Head of caudate nucleus (tissue), 42 donors: ENCODE results near the gene BCL6.
A peak's percentile ranks its signal among the peaks of the same experiment; 100 is the strongest.

Source experiments
- DNase-seq, 42 donors: peaks; one replicate each; pipeline versions ENCODE4 v3.0.0 to v3.0.0-alpha.2; 2020 to 2021; ENCODE audit warnings: mixed read lengths in 7 of 42
- intact Hi-C: fragments of 100-400 bp; cut with DNase I; formaldehyde crosslinking; loops from one replicate; pipeline ENCODE4 v1.15.0; 2022

Gene BCL6

GRCh38 chr3:187745201-187746058 lies at the start of gene BCL6:
Gene BCL6 (minus strand): TSS chr3:187745468. CDS start chr3:187733693, 11,775 bp downstream.
- peak; percentile 84 to 97 (median 92) for DNase-seq

DNA sequence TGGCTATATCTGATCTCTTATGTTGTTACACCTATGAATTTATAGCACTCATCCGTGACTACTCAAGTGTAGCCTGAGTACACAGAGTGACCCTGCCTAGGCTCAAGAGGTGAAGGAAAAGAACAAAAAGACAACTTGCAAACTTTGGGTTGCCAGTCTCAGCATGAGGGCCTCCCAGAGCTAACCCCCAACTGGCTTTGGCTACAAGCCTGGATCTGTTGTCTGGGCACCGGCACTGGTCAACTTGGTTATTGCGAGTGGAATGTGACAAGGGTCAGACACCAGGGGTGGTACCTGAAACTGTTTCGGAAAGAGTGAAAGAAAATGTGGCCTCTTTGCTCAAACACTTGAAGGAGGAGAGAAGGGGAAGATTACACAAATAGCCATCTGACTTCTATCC lies 49.5 kb upstream of the BCL6 start:
- intact Hi-C loops: no loop called here
- DNase-seq: no peak

More at GRCh38 chr3:187745201-187746058, at the start of gene BCL6:
- intact Hi-C loops: loop anchor here (2.0 to 10.0 kb wide), 3 partner anchors 307 to 839 kb away; no protein-coding TSS in a partner anchor

DNA sequence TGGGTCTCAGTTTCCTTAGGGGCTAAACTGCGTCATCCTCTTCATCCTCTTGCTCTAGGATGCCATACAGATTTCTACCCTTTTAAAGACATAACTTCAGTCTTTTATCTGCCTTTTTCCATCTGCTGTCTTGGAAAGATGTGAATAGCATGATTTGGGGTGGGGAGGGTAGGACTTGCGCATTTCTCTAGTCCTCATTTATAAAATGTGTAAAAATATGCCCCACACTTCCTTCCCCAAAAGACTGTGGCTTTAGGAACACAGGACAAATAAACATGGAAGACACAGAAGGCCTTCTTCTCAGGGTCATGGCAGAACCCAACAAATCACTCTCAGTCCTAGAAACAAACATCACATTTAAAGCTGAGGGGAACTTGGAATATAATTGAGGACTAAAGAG lies 48.4 kb upstream of the BCL6 start:
- intact Hi-C loops: no loop called here
- no peak for DNase-seq

GRCh38 chr3:187792521-187792920 lies 47.3 kb upstream of the BCL6 start:
- DNase-seq: no peak
- intact Hi-C loops: no loop called here

DNA sequence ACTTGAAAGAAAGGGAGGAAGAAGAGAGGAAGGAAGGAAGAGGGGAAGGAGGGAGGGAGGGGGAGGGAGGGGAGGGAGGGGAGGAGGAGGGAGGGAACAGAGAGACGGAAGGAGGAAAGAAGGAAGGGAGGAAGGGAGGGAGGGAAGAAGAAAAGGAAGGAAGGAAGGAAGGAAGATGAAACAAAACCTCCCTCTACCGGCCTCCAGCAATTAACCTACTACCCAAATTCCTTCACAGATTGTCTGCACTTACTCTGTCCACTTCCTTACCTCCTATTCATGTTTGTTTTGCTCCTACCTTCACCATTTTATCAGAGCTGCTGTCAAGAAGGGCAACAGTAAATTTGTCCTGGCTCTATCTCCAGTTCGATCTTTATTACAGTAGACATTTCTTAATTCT lies 44.6 kb upstream of the BCL6 start:
- no peak for DNase-seq
- intact Hi-C loops: no loop called here

DNA sequence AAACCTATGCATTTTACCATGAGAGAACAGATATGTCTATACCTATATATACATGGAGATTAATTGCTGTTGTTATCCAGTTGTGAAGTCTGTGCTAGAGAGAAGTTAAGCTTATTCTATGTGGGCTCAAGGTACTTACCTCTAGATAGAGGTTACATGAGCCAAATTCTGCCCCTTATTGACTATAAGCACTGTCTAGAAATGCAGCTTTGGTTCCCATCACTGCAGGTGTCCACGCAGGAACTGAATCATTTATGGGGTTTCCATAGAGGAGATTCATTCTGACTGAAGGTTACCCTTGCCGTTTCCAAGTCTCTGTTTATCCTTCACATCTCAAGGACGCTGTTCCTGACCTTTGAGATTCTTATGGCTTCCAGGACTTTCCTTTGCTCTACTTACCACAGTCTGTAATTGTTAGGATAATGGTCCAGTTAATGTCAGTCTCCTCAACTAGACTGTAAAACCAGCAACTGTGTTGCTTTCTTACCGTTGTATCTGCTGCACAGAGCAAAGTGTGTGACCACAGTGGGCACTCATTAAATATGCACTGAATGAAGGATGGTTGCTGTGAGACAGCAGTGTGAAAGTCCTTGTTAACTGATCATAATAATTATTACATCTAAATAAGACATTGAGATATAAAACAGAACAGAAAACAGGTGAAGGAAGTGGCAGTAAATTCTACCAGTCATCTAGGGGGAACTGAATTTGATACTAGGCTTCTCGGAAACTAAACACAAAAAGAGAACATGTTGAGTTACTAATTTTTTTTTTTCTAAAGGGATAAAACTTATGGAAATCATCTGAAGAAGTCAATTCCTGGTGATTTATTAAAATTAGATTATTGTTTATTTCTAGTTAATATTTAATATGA lies 44.0 kb upstream of the BCL6 start:
- intact Hi-C loops: no loop called here

DNA sequence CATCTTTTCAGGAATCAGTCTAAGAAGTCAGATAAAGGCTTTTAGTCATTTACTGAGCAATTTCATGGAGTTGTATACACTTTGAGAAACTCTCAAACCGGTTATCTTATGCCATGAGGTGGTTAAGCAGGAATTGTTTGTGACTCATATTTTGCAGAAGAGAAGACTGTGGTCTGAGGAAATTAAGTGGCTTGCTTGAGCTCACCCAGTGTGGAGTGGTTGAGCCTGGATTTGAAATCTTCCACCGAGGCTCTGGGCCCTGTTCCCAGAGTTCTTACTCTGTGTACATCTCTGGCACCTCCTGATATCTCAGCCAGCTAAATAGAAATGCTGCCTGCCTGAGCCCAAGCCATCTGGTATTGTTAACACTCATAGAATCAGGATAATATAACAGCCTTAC lies 37.8 kb upstream of the BCL6 start:
- intact Hi-C loops: no loop called here
- no peak for DNase-seq

More for the DNA sequence above, 44.0 kb upstream of the BCL6 start:
- no peak for DNase-seq

GRCh38 chr3:187782006-187782405 lies 36.7 kb upstream of the BCL6 start:
- no peak for DNase-seq
- intact Hi-C loops: no loop called here

GRCh38 chr3:187781001-187781400 lies 35.7 kb upstream of the BCL6 start:
- no peak for DNase-seq
- intact Hi-C loops: no loop called here

DNA sequence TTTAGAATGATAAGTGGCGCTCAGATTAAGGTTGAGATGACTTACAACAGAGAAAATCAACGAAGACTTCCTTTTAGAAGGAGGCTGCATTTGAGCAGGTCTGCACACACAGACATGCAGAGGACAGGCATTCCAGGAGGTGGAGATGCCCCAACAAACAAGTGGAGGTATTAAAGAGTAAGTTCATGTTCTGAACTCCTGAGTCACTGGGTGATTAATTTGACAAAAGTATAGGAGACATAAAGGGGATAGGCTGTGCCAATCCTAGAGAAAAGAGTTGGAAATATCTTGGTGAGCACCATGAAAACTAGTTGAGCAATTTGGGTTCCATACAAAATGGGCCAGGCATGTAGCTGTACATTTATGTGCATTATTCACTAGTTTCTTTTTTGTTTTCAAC lies 33.5 kb upstream of the BCL6 start:
- no peak for DNase-seq
- intact Hi-C loops: no loop called here

GRCh38 chr3:187777331-187777941 lies 32.2 kb upstream of the BCL6 start:
- intact Hi-C loops: no loop called here
- peak in 2 of 42 donors; percentile 4 to 6 for DNase-seq

GRCh38 chr3:187775549-187775948 lies 30.3 kb upstream of the BCL6 start:
- intact Hi-C loops: no loop called here
- no peak for DNase-seq

- intact Hi-C loops: no loop called here
- DNase-seq: peak in 9 of 42 donors; percentile 7 to 23 (median 14)
Observed at GRCh38 chr3:187774185-187774789, 29.0 kb upstream of the BCL6 start.

GRCh38 chr3:187773233-187774184 lies 28.2 kb upstream of the BCL6 start:
- intact Hi-C loops: no loop called here

DNA sequence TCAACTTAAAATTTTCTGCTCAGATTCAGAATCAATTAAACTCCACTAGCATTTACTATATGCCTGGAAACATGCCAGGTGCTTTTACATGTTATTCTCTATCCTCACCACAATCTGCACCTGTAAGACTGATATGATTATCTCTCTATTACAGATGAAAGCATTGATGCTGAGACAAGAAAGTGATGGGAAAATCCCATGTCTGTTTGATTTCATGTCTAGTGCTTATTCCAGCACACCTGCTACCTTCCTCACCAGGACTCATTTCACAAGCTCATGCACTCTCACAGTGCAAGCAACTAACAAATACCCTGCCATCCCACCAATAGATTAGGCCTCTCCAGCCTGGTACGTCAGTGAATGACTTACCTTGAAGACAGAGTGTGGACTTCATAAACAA lies 25.0 kb upstream of the BCL6 start:
- no peak for DNase-seq
- intact Hi-C loops: no loop called here

More at GRCh38 chr3:187773233-187774184, 28.2 kb upstream of the BCL6 start:
- no peak for DNase-seq

DNA sequence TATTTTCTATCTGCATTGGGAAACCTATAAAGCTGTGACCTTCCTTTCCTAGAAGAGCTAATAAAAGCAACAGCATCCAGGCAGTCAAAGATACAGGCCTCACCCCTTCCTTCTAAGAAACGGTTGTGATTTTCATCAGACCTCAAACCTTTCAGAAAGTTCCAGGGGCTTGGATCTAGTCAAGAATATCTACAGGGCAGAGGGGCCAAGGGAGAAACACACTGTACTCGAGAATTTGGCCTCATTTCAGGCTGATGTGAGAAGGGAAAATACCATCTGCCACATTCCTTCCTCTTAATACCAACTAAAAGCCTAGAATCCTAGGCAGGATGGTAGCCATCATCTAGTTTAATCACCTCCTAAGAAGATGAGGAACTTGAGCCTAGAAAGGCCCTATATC lies 24.5 kb upstream of the BCL6 start:
- intact Hi-C loops: no loop called here
- DNase-seq: no peak

DNA sequence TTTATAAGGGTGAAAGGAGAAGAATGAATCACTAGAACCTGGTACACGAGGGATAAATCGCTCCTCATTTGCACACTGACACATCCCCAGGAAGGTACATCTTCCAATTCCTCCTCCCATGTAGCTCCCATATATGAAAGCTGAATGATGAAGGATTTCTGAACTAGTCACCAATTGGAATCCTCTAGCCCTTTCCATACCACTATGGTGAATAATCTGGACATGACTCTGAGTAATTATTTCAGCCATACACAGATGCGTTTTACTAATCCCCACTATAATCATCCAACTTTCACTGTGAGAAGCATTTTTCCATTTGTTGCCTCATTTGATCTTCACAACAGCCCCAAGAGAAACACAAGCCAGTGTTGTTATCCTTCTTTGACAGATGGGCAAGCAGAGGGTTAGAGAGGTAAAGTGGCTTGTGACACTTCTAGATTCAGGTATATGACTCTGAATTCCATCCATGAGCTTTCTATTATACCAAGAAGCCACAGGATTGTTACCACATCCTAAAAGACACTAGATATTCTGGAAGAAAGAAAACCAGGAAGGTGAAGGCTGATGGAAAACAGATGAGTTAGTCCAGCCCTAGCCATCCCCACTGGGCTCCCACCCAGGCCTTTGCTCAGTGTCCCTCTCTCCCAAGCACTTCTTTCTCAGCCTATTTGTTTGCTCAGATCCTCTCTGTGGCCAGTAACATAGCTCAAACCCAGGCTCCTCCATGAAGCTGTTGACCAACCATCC lies 22.2 kb upstream of the BCL6 start:
- DNase-seq: no peak
- intact Hi-C loops: no loop called here
